ENCODE measurements around the gene CADM4.

CADM4 gene

GRCh38 chr19:43584484-43584883 lies 55.2 kb downstream of the CADM4 start:
- no peak for TF ChIP-seq CTCF (conservative IDR thresholded peaks at IDR 0.05)
- H3K27ac ChIP-seq: no peak overlapping the region

GRCh38 chr19:43582495-43582894 lies 57.2 kb downstream of the CADM4 start:
- no peak for TF ChIP-seq CTCF (conservative IDR thresholded peaks at IDR 0.05)
- H3K27ac ChIP-seq: no peak overlapping the region

GRCh38 chr19:43581467-43581866 lies 58.2 kb downstream of the CADM4 start:
- no peak overlapping the region for H3K27ac ChIP-seq
- TF ChIP-seq CTCF (conservative IDR thresholded peaks at IDR 0.05): no peak

GRCh38 chr19:43578787-43579186 lies 60.9 kb downstream of the CADM4 start:
- no peak overlapping the region for H3K27ac ChIP-seq
- no peak for TF ChIP-seq CTCF (conservative IDR thresholded peaks at IDR 0.05)

- TF ChIP-seq CTCF (conservative IDR thresholded peaks at IDR 0.05): no peak
- peak overlapping the region; percentile 88 for H3K27ac ChIP-seq
These were observed 63.4 kb downstream of the CADM4 start for GRCh38 chr19:43575955-43576878.

GRCh38 chr19:43575156-43575950 lies 64.3 kb downstream of the CADM4 start, which contains the start of the genes PINLYP and XRCC1:
Gene PINLYP (plus strand): TSS chr19:43575801. CDS start chr19:43577192, 1,391 bp downstream.
Gene XRCC1 (minus strand): TSS chr19:43575527. CDS start chr19:43575458, 69 bp downstream.
- H3K27ac ChIP-seq: peak within 1 kb of the TSS; percentile 88
- TF ChIP-seq CTCF (conservative IDR thresholded peaks at IDR 0.05): no peak
